ENCODE data around the gene EIF4G3. TPM values are rescaled to one million over a fixed set of nuclear protein-coding genes. Genes with fewer than 3 reads are reported as not detected.

EIF4G3 gene
- total RNA-seq, 1 donor from 2014 or later: 27.3 TPM

GRCh38 chr1:20775700-20776099 lies 401.0 kb downstream of the EIF4G3 start:
- no peak overlapping the region for H3K4me3 ChIP-seq (ENCODE audit: low read depth, low read length)
- no peak for TF ChIP-seq CTCF (conservative IDR thresholded peaks at IDR 0.05; ENCODE audit: low read depth, low read length)
- no peak for DNase-seq (ENCODE audit: low read depth)

- no peak for DNase-seq (ENCODE audit: low read depth)
- H3K4me3 ChIP-seq (ENCODE audit: low read depth, low read length): no peak overlapping the region
- TF ChIP-seq CTCF (conservative IDR thresholded peaks at IDR 0.05; ENCODE audit: low read depth, low read length): no peak
Observed at GRCh38 chr1:20771780-20772179, 404.9 kb downstream of the EIF4G3 start.

- no peak for TF ChIP-seq CTCF (conservative IDR thresholded peaks at IDR 0.05; ENCODE audit: low read depth, low read length)
- no peak overlapping the region for H3K4me3 ChIP-seq (ENCODE audit: low read depth, low read length)
- DNase-seq (ENCODE audit: low read depth): no peak
Observed at GRCh38 chr1:20770314-20771087, 406.2 kb downstream of the EIF4G3 start.

- H3K4me3 ChIP-seq (ENCODE audit: low read depth, low read length): no peak overlapping the region
- TF ChIP-seq CTCF (conservative IDR thresholded peaks at IDR 0.05; ENCODE audit: low read depth, low read length): no peak
- DNase-seq (ENCODE audit: low read depth): no peak
Observed at GRCh38 chr1:20767271-20767670, 409.4 kb downstream of the EIF4G3 start.

- no peak for TF ChIP-seq CTCF (conservative IDR thresholded peaks at IDR 0.05; ENCODE audit: low read depth, low read length)
Observed at GRCh38 chr1:20763417-20763816, 413.3 kb downstream of the EIF4G3 start.

GRCh38 chr1:20760322-20760721 lies 416.4 kb downstream of the EIF4G3 start:
- no peak for DNase-seq (ENCODE audit: low read depth)
- no peak overlapping the region for H3K4me3 ChIP-seq (ENCODE audit: low read depth, low read length)
- no peak for TF ChIP-seq CTCF (conservative IDR thresholded peaks at IDR 0.05; ENCODE audit: low read depth, low read length)

More at GRCh38 chr1:20763417-20763816, 413.3 kb downstream of the EIF4G3 start:
- no peak for DNase-seq (ENCODE audit: low read depth)
- H3K4me3 ChIP-seq (ENCODE audit: low read depth, low read length): no peak overlapping the region

Other genes starting within 250 kb of the EIF4G3 start
- 98.7 and 115 TPM in 2 replicates for gene ECE1, start 113.6 kb upstream of the EIF4G3 start, total RNA-seq